ENCODE results near the gene TBL1XR1.

Gene TBL1XR1

GRCh38 chr3:177061369-177061768 lies 135.9 kb downstream of the TBL1XR1 start:
- no peak for DNase-seq (ENCODE audit: low spot score)

GRCh38 chr3:177060492-177060891 lies 136.8 kb downstream of the TBL1XR1 start:
- DNase-seq (ENCODE audit: low spot score) = no peak

GRCh38 chr3:177058648-177059047 lies 138.6 kb downstream of the TBL1XR1 start:
- no peak for DNase-seq (ENCODE audit: low spot score)

GRCh38 chr3:177057768-177058167 lies 139.5 kb downstream of the TBL1XR1 start:
- DNase-seq (ENCODE audit: low spot score) = no peak

- no peak for DNase-seq (ENCODE audit: low spot score)
Measured at GRCh38 chr3:177056927-177057326, 140.4 kb downstream of the TBL1XR1 start.

GRCh38 chr3:177055605-177056571 lies 141.4 kb downstream of the TBL1XR1 start:
- DNase-seq (ENCODE audit: low spot score) = no peak

- no peak for DNase-seq (ENCODE audit: low spot score)
Measured at GRCh38 chr3:177053107-177053506, 144.2 kb downstream of the TBL1XR1 start.

GRCh38 chr3:177051411-177051810 lies 145.9 kb downstream of the TBL1XR1 start:
- DNase-seq (ENCODE audit: low spot score) = no peak

- peak; percentile 21 for DNase-seq (ENCODE audit: low spot score)
Measured at GRCh38 chr3:177050501-177051237, 146.6 kb downstream of the TBL1XR1 start.

- DNase-seq (ENCODE audit: low spot score) = no peak
Measured at GRCh38 chr3:177045767-177046166, 151.5 kb downstream of the TBL1XR1 start.

- DNase-seq (ENCODE audit: low spot score) = no peak
Measured at GRCh38 chr3:177045222-177045621, 152.1 kb downstream of the TBL1XR1 start.

- DNase-seq (ENCODE audit: low spot score) = no peak
Measured at GRCh38 chr3:177041730-177042551, 155.3 kb downstream of the TBL1XR1 start.

GRCh38 chr3:177041021-177041729 lies 156.1 kb downstream of the TBL1XR1 start:
- peak; percentile 50 for DNase-seq (ENCODE audit: low spot score)

GRCh38 chr3:177039490-177040274 lies 157.6 kb downstream of the TBL1XR1 start:
- no peak for DNase-seq (ENCODE audit: low spot score)

- DNase-seq (ENCODE audit: low spot score) = peak; percentile 17
Measured at GRCh38 chr3:177037241-177037640, 160.0 kb downstream of the TBL1XR1 start.

- no peak for DNase-seq (ENCODE audit: low spot score)
Measured at GRCh38 chr3:177035676-177036075, 161.6 kb downstream of the TBL1XR1 start.

- no peak for DNase-seq (ENCODE audit: low spot score)
Measured at GRCh38 chr3:177034832-177035475, 162.3 kb downstream of the TBL1XR1 start.

GRCh38 chr3:177026505-177027277 lies 170.6 kb downstream of the TBL1XR1 start:
- no peak for DNase-seq (ENCODE audit: low spot score)

- peak; percentile 15 for DNase-seq (ENCODE audit: low spot score)
Measured at GRCh38 chr3:177015881-177016280, 181.4 kb downstream of the TBL1XR1 start.
